Upper lobe of right lung (tissue), 1 donor: ENCODE measurements around the gene IL36A. TPM values are rescaled to one million over a fixed set of nuclear protein-coding genes. Genes with fewer than 3 reads are reported as not detected.

Experiments used
- ATAC-seq: fragments of 200-7000 bp; cut with Tn5 transposase; one replicate; pipeline ENCODE4 v1.9.1; 2020; ENCODE audit warnings: mild to moderate bottlenecking, moderate library complexity
- DNase-seq: peaks from one replicate; pipeline ENCODE4 v3.0.0-alpha.2; 2020
- H3K27ac ChIP-seq: fragments of 200-600 bp; one replicate; pipeline ENCODE4 v1.8.0; 2022
- H3K27me3 ChIP-seq: fragments of 200-600 bp; one replicate; pipeline ENCODE4 v1.8.0; 2022; ENCODE audit warnings: mild to moderate bottlenecking
- H3K36me3 ChIP-seq: fragments of 200-600 bp; one replicate; pipeline ENCODE4 v1.8.0; 2022
- H3K4me1 ChIP-seq: fragments of 200-600 bp; one replicate; pipeline ENCODE4 v1.8.0; 2022
- H3K4me3 ChIP-seq: fragments of 200-600 bp; one replicate; pipeline ENCODE4 v1.8.0; 2022; ENCODE audit warnings: mild to moderate bottlenecking
- H3K9me3 ChIP-seq: fragments of 200-600 bp; one replicate; pipeline ENCODE4 v1.8.0; 2022
- CTCF ChIP-seq: fragments of 200-600 bp; IDR thresholded peaks from one replicate; pipeline ENCODE4 v1.8.0; 2022; ENCODE audit warnings: antibody characterized with exemption
- intact Hi-C: fragments of 100-400 bp; cut with DNase I; formaldehyde crosslinking; loops from one replicate; pipeline ENCODE4 v1.11.0; 2022
- total RNA-seq: library from RNA; stranded (reverse); fragmentation: NEBNext Ultra II Directional; extraction: Animal tissue kit (Norgen Biotek cat#: 25700); gene quantifications from one replicate; pipeline ENCODE4 v1.2.1, GENCODE V29; 2021
- donor health status: DM: no; HTN: yes; CAD: no; lungs with severe emphysema.

The IL36A gene
- total RNA-seq, 1 donor from 2014 or later, result not detected

GRCh38 chr2:113014067-113014466 is 8.8 kb downstream of the IL36A start:
- ATAC-seq (no peak), DNase-seq (no peak)
- Histone ChIP-seq H3K4me1 (no peaks in the 10 kb centered on the region), H3K9me3 (no peaks in the 10 kb centered on the region), H3K4me3 (no peak overlapping the region), H3K27ac (no peak overlapping the region), H3K27me3 (peaks cover 14% of the 10 kb centered on the region), H3K36me3 (no peaks in the 10 kb centered on the region)
- no peak for TF ChIP-seq CTCF
- intact Hi-C loops, result no loop called here

- Histone ChIP-seq H3K9me3 (no peaks in the 10 kb centered on the region), H3K4me3 (no peak overlapping the region), H3K27me3 (peaks cover 14% of the 10 kb centered on the region), H3K27ac (no peak overlapping the region), H3K36me3 (no peaks in the 10 kb centered on the region), H3K4me1 (no peaks in the 10 kb centered on the region)
- no peak for TF ChIP-seq CTCF
- no peak for DNase-seq
- no peak for ATAC-seq
- intact Hi-C loops, result no loop called here
Measured at GRCh38 chr2:113015042-113015441, 9.8 kb downstream of the IL36A start.

GRCh38 chr2:113015655-113016054 is 10.4 kb downstream of the IL36A start:
- no peak for DNase-seq
- no peaks in the 10 kb centered on the region for H3K9me3 ChIP-seq
- TF ChIP-seq CTCF, result no peak

GRCh38 chr2:113018509-113018908 is 13.2 kb downstream of the IL36A start:
- no peaks in the 10 kb centered on the region for H3K9me3 ChIP-seq
- no peak overlapping the region for H3K4me3 ChIP-seq
- intact Hi-C loops, result no loop called here
- DNase-seq (no peak), ATAC-seq (no peak)
- H3K27ac ChIP-seq, result no peak overlapping the region
- peaks cover 18% of the 10 kb centered on the region for H3K27me3 ChIP-seq
- no peaks in the 10 kb centered on the region for H3K4me1 ChIP-seq
- no peak for TF ChIP-seq CTCF
- H3K36me3 ChIP-seq, result no peaks in the 10 kb centered on the region

More at GRCh38 chr2:113015655-113016054, 10.4 kb downstream of the IL36A start:
- no peak for ATAC-seq
- intact Hi-C loops, result no loop called here
- no peaks in the 10 kb centered on the region for H3K36me3 ChIP-seq
- no peak overlapping the region for H3K4me3 ChIP-seq
- no peak overlapping the region for H3K27ac ChIP-seq
- H3K27me3 ChIP-seq, result peaks cover 14% of the 10 kb centered on the region
- H3K4me1 ChIP-seq, result no peaks in the 10 kb centered on the region

GRCh38 chr2:113021312-113021711 is 16.1 kb downstream of the IL36A start:
- Histone ChIP-seq H3K27me3 (peaks cover 4% of the 10 kb centered on the region), H3K9me3 (no peaks in the 10 kb centered on the region), H3K36me3 (no peaks in the 10 kb centered on the region), H3K27ac (no peak overlapping the region), H3K4me1 (no peaks in the 10 kb centered on the region), H3K4me3 (no peak overlapping the region)
- DNase-seq (no peak), ATAC-seq (no peak)
- intact Hi-C loops, result no loop called here
- no peak for TF ChIP-seq CTCF

GRCh38 chr2:113024764-113025163 is 19.5 kb downstream of the IL36A start:
- Histone ChIP-seq H3K4me3 (no peak overlapping the region), H3K4me1 (no peaks in the 10 kb centered on the region), H3K27me3 (peaks cover 4% of the 10 kb centered on the region), H3K9me3 (no peaks in the 10 kb centered on the region), H3K27ac (no peak overlapping the region), H3K36me3 (no peaks in the 10 kb centered on the region)
- DNase-seq (no peak), ATAC-seq (no peak)
- intact Hi-C loops, result no loop called here
- TF ChIP-seq CTCF, result no peak
